ENCODE data around the gene TNNC2. TPM values are rescaled to one million over a fixed set of nuclear protein-coding genes. Genes with fewer than 3 reads are reported as not detected.
"Not testable (repeated sequence)": the region's sequence is repeated elsewhere in the genome, so short reads cannot be mapped to it uniquely, and the experiment has no call there.

Gene TNNC2
- total RNA-seq, 1 donor from 2014 or later: 0.61 TPM

- TF ChIP-seq CTCF (IDR thresholded peaks at IDR 0.05): no peak
- DNase-seq (no peak), ATAC-seq (no peak)
- intact Hi-C loops (cut with DNase I): no loop called here
- no peaks in the 10 kb centered on the region for H3K27me3 ChIP-seq
- H3K36me3 ChIP-seq: no peaks in the 10 kb centered on the region
- no peaks in the 10 kb centered on the region for H3K9me3 ChIP-seq
- H3K4me3 ChIP-seq: peak overlapping the region; percentile 76
- peaks cover 31% of the 10 kb centered on the region for H3K4me1 ChIP-seq
- H3K27ac ChIP-seq: peak overlapping the region; percentile 90
These were observed 5.5 kb upstream of the TNNC2 start for GRCh38 chr20:45832619-45833018.

DNA sequence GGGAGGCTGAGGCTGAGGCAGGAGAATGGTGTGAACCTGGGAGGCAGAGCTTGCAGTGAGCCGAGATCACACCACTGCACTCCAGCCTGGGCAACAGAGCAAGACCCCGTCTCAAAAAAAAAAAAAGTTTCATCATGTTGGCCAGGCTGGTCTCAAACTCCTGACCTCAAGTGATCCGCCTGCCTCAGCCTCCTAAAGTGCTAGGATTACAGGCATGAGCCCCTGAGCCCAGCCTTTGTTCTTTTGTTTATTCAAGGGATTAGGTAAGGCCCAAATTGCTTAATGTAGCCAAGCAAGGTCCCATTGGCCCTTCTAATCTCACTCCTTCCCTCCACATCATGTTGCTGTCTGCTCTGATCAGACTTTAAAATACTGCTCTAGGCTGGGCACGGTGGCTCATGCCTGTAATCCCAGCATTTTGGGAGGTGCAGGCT is 2.6 kb upstream of the TNNC2 start:
- DNase-seq; ATAC-seq; H3K9me3 ChIP-seq; H3K4me3 ChIP-seq; H3K27ac ChIP-seq; H3K36me3 ChIP-seq; H3K27me3 ChIP-seq; intact Hi-C loops (cut with DNase I): not testable (repeated sequence)
- H3K4me1 ChIP-seq: peaks cover 17% of the 10 kb centered on the region

GRCh38 chr20:45828589-45828988 is 1.5 kb upstream of the TNNC2 start:
- no peak for TF ChIP-seq CTCF (IDR thresholded peaks at IDR 0.05)
- peak overlapping the region; percentile 11 for H3K27ac ChIP-seq
- peaks cover 22% of the 10 kb centered on the region for H3K4me1 ChIP-seq
- peaks cover 5% of the 10 kb centered on the region for H3K27me3 ChIP-seq
- H3K9me3 ChIP-seq: no peaks in the 10 kb centered on the region
- intact Hi-C loops (cut with DNase I): no loop called here
- H3K4me3 ChIP-seq: no peak overlapping the region
- ATAC-seq (no peak), DNase-seq (no peak)
- no peaks in the 10 kb centered on the region for H3K36me3 ChIP-seq

GRCh38 chr20:45827712-45828111 is 600 bp upstream of the TNNC2 start:
- no peak overlapping the region for H3K27ac ChIP-seq
- DNase-seq (no peak), ATAC-seq (no peak)
- no peak for TF ChIP-seq CTCF (IDR thresholded peaks at IDR 0.05)
- H3K9me3 ChIP-seq: no peaks in the 10 kb centered on the region
- no peaks in the 10 kb centered on the region for H3K36me3 ChIP-seq
- intact Hi-C loops (cut with DNase I): no loop called here
- H3K4me3 ChIP-seq: no peak overlapping the region
- H3K27me3 ChIP-seq: peaks cover 10% of the 10 kb centered on the region
- peaks cover 22% of the 10 kb centered on the region for H3K4me1 ChIP-seq

DNA sequence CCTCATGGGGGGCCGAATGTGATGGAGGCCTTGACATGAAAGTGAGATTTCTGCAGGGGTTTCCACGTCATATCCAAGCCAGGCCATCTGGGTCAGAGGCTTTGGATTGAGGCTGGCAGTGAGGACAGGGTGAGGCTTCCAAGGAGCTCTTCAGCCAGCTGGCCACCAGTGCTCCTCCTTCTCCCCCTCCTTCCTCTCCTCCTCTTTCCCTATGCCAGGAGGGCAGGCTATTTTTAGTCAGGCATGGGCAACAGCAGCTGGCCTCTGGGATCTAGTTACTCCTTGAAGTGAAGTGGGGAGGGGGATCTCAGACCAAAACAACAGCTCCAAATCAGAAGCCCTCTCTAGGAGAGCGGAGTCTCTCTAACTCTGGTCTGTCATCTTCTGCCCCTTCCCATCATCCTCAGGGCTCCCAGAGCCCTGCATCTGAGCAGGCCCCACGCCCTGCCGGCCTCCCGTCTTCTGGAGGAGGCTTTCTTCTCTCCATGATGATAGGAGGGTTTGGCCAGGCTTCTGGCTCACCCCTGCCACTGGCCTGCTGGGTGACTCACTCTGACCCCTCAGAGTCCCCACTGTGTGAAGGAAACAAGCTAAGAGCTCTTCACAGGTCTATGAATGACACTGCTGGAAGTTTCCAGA is 612 bp downstream of the TNNC2 start:
- Histone ChIP-seq H3K4me3 (no peak overlapping the region), H3K9me3 (no peaks in the 10 kb centered on the region), H3K27ac (peak overlapping the region; percentile 47), H3K36me3 (no peaks in the 10 kb centered on the region), H3K27me3 (peaks cover 21% of the 10 kb centered on the region), H3K4me1 (peaks cover 14% of the 10 kb centered on the region)
- ATAC-seq: peak; percentile 60
- DNase-seq: no peak
- intact Hi-C loops (cut with DNase I): no loop called here
- TF ChIP-seq CTCF (IDR thresholded peaks at IDR 0.05): no peak

DNA sequence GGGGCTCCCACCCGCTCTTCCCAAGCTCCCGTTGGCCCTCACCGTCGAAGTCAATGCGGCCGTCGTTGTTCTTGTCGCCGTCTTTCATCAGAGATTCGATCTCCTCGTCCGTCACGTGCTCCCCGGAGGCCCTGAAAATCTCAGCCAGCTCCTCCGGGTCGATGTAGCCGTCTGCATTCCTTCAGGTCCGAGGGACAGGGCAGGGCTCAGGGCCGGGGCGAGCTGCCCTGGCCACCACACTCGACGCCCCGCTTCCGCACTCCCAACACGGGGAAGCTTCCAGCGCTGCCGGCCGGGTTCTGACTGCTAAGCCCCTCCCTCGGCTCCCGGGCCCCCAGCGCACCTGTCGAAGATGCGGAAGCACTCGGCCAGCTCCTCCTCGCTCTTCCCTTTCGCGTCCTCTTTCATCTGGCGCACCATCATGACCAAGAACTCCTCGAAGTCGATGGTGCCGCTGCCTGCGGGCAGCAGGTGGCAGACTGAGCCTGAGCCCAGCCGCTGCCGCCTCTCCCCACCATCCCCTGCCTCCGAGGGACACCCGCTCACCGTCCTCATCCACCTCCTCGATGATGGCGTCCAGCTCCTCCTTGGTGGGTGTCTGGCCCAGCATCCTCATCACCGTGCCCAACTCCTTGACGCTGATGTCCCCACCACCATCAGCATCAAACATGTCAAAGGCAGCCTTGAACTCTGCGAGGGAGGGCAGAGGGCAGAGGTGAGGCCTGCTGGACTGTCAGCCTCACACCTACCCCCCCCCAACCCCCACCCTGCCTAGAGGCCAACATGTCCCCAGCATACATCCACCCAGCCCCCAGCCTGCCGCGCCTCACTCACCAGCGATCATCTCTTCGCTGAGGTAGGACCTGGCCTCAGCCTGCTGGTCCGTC is 2.9 kb downstream of the TNNC2 start:
- no peaks in the 10 kb centered on the region for H3K36me3 ChIP-seq
- H3K4me3 ChIP-seq: peak overlapping the region; percentile 27
- intact Hi-C loops (cut with DNase I): no loop called here
- no peak overlapping the region for H3K27ac ChIP-seq
- H3K27me3 ChIP-seq: peaks cover 25% of the 10 kb centered on the region
- peak; percentile 46 for TF ChIP-seq CTCF (IDR thresholded peaks at IDR 0.05)
- DNase-seq (no peak), ATAC-seq (peak; percentile 61)
- no peaks in the 10 kb centered on the region for H3K9me3 ChIP-seq
- H3K4me1 ChIP-seq: peaks cover 14% of the 10 kb centered on the region

Measured in upper lobe of right lung (tissue), 1 donor.